Thyroid gland (tissue), 4 donors: ENCODE data around the gene PAK1IP1. TPM values are rescaled to one million over a fixed set of nuclear protein-coding genes. Genes with fewer than 3 reads are reported as not detected.
"Not testable (repeated sequence)": the region's sequence is repeated elsewhere in the genome, so short reads cannot be mapped to it uniquely, and the experiment has no call there.

Source experiments
- DNase-seq, 2 donors: peaks; one replicate each; pipeline ENCODE4 v3.0.0-alpha.2; 2019
- H3K27ac ChIP-seq, 3 donors: fragments of 200-600 bp; sonication (generic); 1 replicate in 2 of 3; 2 replicates in 1 of 3; pipeline ENCODE4 v1.5.1; 2016 to 2019; ENCODE audit warnings: mild to moderate bottlenecking in 1 of 3, moderate library complexity in 1 of 3
- H3K27me3 ChIP-seq: fragments of 200-600 bp; sonication (generic); one replicate; pipeline ENCODE4 v1.5.1; 2019
- H3K36me3 ChIP-seq, 2 donors: fragments of 200-600 bp; sonication (generic); one replicate each; pipeline ENCODE4 v1.5.1; 2016 to 2019
- H3K4me1 ChIP-seq, 2 donors: fragments of 200-600 bp; sonication (generic); one replicate each; pipeline ENCODE4 v1.5.1; 2017 to 2019
- H3K4me3 ChIP-seq, 3 donors: fragments of 200-600 bp; sonication (generic); replicated peaks in 1 of 3; 1 replicate in 2 of 3; 2 replicates in 1 of 3; pipeline ENCODE4 v1.5.1; 2016; ENCODE audit warnings: mild to moderate bottlenecking in 1 of 3
- H3K9me3 ChIP-seq: fragments of 200-600 bp; sonication (generic); one replicate; pipeline ENCODE4 v1.5.1; 2017
- CTCF ChIP-seq, 6 experiments: fragments of 200-600 bp in 3 of 6; fragments of 450-650 bp in 3 of 6; sonication (generic) in 3 of 6; IDR thresholded peaks; one replicate each; pipeline ENCODE4 v1.5.1; 2016 to 2019; ENCODE audit warnings: antibody characterized with exemption in 6 of 6, mild to moderate bottlenecking in 2 of 6, inconsistent platforms in 1 of 6, moderate library complexity in 1 of 6
- POLR2A ChIP-seq, 2 donors: fragments of 450-650 bp; IDR thresholded peaks; one replicate each; pipeline ENCODE4 v1.6.1; 2017; ENCODE audit warnings: antibody characterized with exemption in 2 of 2, mild to moderate bottlenecking in 2 of 2, moderate library complexity in 1 of 2
- WGBS, 2 donors: methylation state at CpG; one replicate each; pipeline ENCODE4 v1.1.5; 2017; 5-methylcytosine and 5-hydroxymethylcytosine counted together
- intact Hi-C: fragments of 100-400 bp; cut with DNase I; formaldehyde crosslinking; loops from one replicate; pipeline ENCODE4 v1.15.1; 2023
- total RNA-seq, 4 donors: library from RNA; depleted of rRNA; stranded (reverse); fragments of >200 nt; gene quantifications; one replicate each; pipeline ENCODE4 v1.2.3, GENCODE V29; 2016

PAK1IP1 gene
- total RNA-seq, 4 donors from 2014 or later, result 8.8 to 15.6 (median 12.7) TPM

GRCh38 chr6:10720265-10720959, 25.6 kb downstream of the PAK1IP1 start:
- TF ChIP-seq CTCF (IDR thresholded peaks at IDR 0.05) (no peak), POLR2A (IDR thresholded peaks at IDR 0.05) (no peak)
- Histone ChIP-seq H3K36me3 (no peaks in the 10 kb centered on the region), H3K4me1 (peaks cover 17 to 19% of the 10 kb centered on the region in 2 donors), H3K9me3 (no peaks in the 10 kb centered on the region), H3K27me3 (no peaks in the 10 kb centered on the region), H3K27ac (peak overlapping the region; percentile 5 to 79 (median 42)), H3K4me3 (peak overlapping the region; percentile 0 to 37 (median 3))
- intact Hi-C loops, result no loop called here
- peak; percentile 19 to 34 for DNase-seq
- WGBS, 2 donors, result 33 to 73% methylated on average over 4 to 8 of the region's 49 CpGs

GRCh38 chr6:10720960-10721849, 26.4 kb downstream of the PAK1IP1 start:
- H3K27me3 ChIP-seq, result not testable (repeated sequence)
- DNase-seq, result peak in 1 of 2 donors; percentile 13

GRCh38 chr6:10721850-10722569, 27.2 kb downstream of the PAK1IP1 start:
- TF ChIP-seq CTCF (IDR thresholded peaks at IDR 0.05) (no peak), POLR2A (IDR thresholded peaks at IDR 0.05) (no peak)
- Histone ChIP-seq H3K27ac (peak overlapping the region; percentile 65 to 82 (median 78)), H3K27me3 (no peaks in the 10 kb centered on the region), H3K9me3 (no peaks in the 10 kb centered on the region), H3K4me3 (peak overlapping the region in 2 of 3 donors; percentile 18 to 71), H3K36me3 (peaks cover 0 to 4% of the 10 kb centered on the region in 2 donors), H3K4me1 (peaks cover 17 to 19% of the 10 kb centered on the region in 2 donors)
- no peak for DNase-seq
- intact Hi-C loops, result no loop called here
- 69 to 71% methylated on average over 11 of the region's 11 CpGs for WGBS, 2 donors

More at GRCh38 chr6:10720960-10721849, 26.4 kb downstream of the PAK1IP1 start:
- Histone ChIP-seq H3K4me1 (peaks cover 17 to 19% of the 10 kb centered on the region in 2 donors), H3K4me3 (peak overlapping the region in 1 of 3 donors; percentile 37), H3K27ac (peak overlapping the region in 1 of 3 donors; percentile 79)
- intact Hi-C loops, H3K9me3 ChIP-seq, H3K36me3 ChIP-seq: not testable (repeated sequence)
- WGBS, 2 donors, result 88% methylated on average over 17 of the region's 17 CpGs

GRCh38 chr6:10722570-10722819, 27.7 kb downstream of the PAK1IP1 start:
- Histone ChIP-seq H3K27me3 (no peaks in the 10 kb centered on the region), H3K4me1 (peaks cover 17 to 19% of the 10 kb centered on the region in 2 donors), H3K9me3 (no peaks in the 10 kb centered on the region), H3K36me3 (peaks cover 0 to 4% of the 10 kb centered on the region in 2 donors), H3K27ac (peak overlapping the region; percentile 65 to 82 (median 78)), H3K4me3 (peak overlapping the region in 2 of 3 donors; percentile 18 to 71)
- TF ChIP-seq POLR2A (IDR thresholded peaks at IDR 0.05) (no peak), CTCF (IDR thresholded peaks at IDR 0.05) (no peak)
- intact Hi-C loops, result no loop called here
- DNase-seq, result no peak
- 1 to 2% methylated on average over 6 of the region's 6 CpGs for WGBS, 2 donors

- Histone ChIP-seq H3K27me3 (no peaks in the 10 kb centered on the region), H3K4me3 (peak within 1 kb of the TSS; percentile 69 to 91 (median 71)), H3K4me1 (peaks cover 17 to 19% of the 10 kb centered on the region in 2 donors), H3K9me3 (no peaks in the 10 kb centered on the region), H3K27ac (peak within 1 kb of the TSS; percentile 78 to 90 (median 82)), H3K36me3 (peaks cover 0 to 4% of the 10 kb centered on the region in 2 donors)
- intact Hi-C loops, result no loop called here
- peak; percentile 100 for DNase-seq
- TF ChIP-seq CTCF (IDR thresholded peaks at IDR 0.05) (peak in 1 of 6 experiments; percentile 38), POLR2A (IDR thresholded peaks at IDR 0.05) (peak; percentile 60 to 92)
- WGBS, 2 donors, result 1% methylated on average over 42 to 43 of the region's 55 CpGs
Observed at GRCh38 chr6:10722820-10723566, 28.2 kb downstream of the PAK1IP1 start, which contains the start of gene TMEM14C. TSS of gene TMEM14C (plus strand) at chr6:10723070. CDS start at chr6:10724614, 1,544 bp downstream.
